GM19468 (cell line): ENCODE results near the gene PNMA1.

ENCODE experiments used
- ATAC-seq: cut with Tn5 transposase; IDR thresholded peaks from one replicate; pipeline ENCODE4 v1.9.1; 2021; ENCODE audit warnings: mild to moderate bottlenecking, moderate library complexity, moderate number of reproducible peaks; ENCODE audit not compliant: unreplicated experiment; ENCODE audit errors: extremely low read depth

PNMA1 gene

DNA sequence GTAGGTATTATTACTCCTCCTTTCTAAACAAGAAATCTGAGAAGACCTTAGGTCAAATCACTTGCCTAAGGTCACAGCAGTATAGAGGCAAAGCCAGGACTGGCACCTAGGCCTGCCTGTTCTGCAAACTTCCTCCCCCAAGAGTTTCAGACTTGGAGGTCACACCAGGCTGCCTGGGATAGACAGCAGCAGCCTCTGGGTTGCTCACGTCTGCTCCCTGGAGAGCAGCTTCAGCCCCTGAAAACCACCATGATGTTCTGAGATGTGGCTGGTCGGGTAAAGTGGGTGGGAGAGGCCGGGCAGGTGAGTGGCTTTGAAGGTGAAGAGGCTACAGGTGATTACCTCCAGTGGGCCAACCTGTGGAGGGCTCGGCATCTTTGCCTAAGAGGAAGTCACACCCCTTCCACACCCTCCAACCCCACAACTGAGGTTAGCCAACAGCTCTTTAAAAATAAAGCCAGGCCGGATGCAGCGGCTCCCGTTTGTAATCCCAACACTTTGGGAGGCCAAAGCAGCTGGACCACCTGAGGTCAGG is 37.0 kb upstream of the PNMA1 start:
- ATAC-seq = no peak

DNA sequence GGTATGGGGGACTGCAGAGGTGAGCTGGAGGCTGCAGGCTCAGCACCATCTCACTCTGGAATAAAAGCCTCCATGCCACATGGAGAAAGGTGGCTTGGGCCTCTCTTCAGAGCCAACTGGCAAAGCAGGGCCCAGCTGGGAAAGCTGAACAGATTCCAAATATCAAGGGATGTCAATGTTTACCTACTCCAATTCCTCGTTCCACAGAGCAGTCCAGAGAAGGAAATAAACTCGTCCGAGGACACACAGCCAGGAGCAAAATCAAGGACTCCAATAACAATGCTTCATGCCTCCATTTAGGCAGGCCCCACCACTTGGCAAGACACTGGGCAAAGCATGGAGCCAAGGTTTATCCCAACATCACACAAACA is 36.3 kb upstream of the PNMA1 start:
- no peak for ATAC-seq

DNA sequence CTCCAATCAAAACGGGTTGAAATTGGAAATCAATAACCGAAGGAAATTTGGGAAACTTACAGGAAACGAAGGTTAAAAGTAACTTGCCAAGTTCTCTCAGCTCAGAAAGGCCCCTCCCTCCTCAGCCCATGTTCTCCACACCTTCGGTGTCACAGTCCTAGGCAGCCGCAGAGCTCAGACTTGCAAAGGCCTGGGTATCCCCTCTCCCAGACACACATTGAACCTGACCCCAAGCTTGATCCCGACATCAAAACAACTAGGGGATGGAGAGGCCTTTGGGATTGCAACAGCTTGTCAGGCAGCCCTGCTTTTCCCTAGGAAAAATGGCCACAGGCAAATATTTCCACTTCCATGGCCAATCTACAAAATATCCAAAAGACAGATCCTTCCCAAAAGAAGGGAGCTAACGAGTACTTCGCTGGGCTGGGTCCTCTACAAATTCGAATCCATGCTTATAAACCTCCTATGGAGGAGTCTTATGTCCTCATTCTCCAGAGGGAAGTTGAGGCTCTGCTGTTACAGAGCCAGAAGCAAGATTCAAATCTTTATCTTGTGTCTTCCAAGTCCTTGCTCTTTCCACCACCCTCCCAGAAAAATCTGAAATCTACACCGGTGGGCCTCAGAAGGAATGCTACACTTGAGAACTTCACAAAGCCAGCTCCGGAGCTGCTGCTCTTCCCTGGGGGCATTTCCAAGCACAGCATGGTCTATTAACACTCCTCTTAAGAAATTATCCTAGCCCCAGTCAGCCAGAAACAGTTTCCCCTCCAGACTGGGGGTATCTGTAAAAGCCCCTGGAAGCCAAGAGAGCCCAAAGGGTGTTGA is 35.7 kb upstream of the PNMA1 start:
- no peak for ATAC-seq

DNA sequence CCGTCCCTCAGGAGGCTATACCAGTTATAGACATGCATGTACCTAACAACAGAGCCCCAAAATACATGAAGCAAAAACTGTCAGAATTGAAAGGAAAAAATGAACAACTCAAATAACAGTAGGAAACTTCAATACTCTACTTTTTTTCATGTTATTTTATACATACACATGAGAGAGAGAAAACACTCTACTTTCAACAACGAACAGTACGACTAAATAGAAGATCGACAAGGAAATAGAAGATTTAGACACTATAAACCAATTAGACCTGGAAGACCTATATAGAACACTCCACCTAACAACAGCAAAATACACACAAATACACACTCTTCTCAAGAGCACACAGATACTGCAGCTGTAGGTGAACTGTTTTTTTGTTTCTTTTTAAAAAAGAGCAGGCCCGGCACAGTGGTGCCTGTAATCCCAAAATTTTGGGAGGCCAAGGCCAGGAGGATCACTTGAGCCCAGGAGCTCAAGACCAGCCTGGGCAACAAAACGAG is 34.7 kb upstream of the PNMA1 start:
- ATAC-seq = no peak

DNA sequence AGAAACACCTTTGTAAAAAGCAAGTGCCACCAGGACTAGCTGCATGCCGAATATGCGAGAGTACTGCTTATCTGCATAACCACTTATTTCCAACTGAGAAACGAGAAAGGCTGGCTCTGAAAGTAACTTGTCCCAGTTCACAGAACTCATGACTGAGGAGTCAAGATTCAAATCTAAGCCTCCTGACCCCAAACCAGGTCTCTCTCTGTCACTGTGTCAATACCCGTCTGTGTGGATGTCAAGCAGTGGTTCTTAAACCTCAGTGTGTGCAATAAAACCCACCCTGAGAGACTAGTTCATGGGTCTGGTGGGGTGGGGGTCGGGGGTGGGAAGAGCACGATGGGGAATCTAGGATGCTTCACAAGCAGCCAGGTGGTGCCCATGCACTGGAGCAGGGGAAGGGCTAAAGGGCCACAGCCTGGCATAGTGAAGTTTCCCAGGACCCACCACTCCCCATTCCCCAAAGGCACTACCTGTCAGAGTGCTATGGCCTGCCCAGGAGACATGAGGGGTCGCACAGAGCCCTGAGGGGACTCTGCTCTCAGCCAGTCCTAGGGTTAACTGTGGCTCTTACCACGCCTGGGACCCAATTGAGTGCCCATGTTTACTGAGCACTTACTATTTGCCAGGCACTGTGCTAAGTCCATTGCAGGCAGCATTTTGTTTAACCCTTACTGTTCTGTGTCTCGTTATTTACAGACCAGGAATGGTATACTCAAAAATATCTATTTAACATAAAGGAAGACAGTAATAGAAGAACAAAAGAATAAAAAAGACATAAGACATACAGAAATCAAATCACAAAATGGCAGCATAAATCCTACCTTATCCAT is 33.4 kb upstream of the PNMA1 start:
- ATAC-seq = no peak

DNA sequence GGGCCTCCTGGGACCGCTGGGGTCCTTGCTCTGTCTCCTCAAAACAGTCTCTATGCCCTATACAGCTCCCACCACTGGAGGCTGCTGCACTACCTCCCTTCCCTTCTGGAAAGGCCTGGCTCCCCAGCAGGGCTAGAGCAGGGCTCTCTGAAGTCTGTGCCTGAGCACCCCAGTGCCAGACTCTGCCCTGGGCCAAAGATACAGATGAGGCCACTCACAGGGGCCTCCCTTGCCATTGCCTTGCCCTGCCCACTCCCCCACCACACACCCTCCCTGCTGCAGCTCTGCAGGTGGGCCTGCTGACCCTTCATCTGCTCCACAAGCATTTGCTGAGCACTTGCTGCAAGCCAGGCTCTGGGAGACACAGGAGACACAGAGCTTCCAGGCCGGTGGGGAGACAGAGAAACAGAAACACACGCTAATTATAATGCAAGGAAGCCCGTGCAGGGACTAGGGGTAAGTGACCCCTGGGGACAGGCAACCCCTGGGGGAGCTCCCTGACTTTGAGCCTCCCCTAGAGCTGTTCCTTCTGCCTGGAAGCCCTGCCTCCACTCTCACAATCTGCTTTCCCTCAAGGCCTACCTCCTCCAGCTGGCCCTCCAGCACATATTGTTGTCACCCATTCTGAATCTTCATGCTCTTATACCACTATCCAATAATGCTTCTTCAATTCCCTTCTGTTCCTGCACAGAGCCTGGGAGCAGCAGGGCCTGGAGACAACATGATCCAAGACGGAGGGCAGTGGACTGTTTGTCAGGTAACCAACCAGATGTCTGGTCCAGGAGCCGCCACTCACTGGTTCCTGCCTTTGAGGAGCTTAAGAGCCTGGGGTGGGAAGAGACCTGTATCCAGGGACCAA is 32.6 kb upstream of the PNMA1 start:
- ATAC-seq = no peak

DNA sequence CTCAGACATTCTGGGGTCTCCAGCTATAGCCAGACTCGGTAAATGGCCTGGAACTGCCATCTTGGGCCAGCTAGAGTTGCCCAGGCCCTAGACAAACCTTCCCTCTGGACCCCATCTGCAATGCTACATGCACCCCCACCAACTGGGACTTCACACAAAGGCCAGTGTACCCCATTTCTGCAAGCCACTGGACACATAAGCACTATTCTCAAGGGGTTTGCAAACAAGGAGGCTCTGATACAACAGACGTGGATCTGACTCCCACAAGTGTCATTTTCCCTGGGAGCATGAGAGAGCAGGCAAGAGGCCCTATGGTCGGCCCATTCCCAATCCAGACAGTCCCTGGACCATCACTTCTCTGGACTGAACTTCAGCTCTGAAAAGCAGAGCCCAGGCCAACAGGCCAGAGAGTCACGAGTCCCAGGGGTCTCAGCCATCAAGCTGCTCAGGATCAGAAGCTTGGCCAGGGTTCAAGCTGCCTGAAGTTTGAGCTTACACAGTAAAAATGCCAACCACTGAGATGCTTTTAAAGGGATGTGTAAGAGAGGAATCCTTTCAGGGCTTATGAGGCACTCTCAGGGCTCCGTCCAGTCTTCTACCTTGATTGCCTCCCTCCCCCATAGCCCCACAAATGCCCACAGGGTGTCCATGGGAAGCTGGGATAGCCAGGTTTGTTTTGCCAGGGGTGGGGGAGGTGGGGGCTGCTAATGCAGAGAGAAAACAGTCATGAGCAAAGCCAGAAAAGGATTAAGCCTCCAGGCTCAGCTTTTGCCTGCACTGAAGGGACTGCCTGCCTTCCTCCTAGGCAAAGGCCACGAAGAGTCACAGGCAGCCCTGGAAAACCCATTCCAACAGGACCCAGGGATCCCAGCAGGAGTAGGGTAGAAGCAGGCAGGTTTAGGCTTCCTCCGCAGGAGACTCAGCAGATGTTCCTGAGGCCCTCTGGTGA is 31.7 kb upstream of the PNMA1 start:
- no peak for ATAC-seq

DNA sequence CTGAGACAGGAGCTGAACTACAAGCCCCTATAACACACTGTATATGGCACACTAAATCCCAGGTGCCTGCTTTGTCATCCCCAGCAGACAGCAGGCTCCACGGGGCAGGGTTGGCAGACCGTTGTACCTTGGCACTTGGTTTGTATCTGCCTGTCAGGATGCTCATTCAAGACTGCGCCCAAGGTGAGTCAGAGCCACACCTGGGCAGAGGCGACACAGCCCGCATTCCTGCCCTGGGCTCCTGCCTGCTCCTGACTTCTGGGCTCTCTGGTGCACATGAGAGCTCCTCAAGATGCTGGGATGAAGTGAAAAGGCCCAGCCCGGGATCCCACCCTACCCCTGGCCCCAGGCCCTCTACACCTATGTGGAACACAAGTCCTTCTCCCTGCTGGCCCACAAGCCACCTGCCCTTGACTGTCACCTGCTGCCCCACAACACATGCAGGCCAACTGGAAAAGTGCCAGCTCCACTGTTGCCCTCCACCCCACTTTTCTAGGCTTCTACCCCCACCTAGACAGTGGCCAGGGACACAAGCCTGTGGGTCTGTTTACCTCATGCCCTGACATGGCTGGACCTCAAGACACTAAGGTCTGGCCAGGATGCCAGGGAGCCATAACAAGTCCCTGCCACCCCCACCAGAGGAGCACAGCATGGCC is 30.8 kb upstream of the PNMA1 start:
- ATAC-seq = no peak

DNA sequence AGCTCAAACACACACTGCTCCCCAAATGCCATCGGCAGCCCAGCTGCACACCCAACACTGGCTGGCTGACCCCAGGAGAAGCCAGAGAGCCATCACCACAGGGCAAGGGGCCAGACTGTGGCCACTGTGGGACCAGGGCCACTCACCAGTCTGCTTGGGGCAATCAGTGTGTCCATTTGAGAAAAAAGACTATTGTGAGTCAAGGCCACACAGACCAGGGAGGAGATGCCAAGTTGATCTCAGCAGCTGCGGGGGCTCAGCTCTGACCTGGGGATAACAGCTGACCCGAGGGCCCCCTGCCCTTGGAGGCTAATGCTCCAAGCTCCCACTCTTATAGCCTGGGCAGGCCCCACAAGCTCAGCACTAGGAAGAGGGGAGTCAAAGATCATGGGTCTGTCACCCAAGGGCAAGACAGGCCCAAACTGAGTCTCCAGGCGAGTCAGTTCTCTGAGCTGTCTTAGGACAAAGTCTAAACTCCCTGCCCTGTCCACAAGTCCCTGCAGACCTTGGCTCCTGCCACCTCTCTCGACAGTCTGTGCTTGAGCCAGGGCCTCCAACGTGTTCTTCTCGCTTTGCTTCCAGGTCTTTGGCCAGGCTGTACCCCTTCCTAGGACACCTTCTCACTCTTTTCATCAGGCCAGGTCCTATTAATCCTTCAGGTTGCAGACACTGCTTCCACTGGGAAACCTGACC is 30.1 kb upstream of the PNMA1 start:
- no peak for ATAC-seq

DNA sequence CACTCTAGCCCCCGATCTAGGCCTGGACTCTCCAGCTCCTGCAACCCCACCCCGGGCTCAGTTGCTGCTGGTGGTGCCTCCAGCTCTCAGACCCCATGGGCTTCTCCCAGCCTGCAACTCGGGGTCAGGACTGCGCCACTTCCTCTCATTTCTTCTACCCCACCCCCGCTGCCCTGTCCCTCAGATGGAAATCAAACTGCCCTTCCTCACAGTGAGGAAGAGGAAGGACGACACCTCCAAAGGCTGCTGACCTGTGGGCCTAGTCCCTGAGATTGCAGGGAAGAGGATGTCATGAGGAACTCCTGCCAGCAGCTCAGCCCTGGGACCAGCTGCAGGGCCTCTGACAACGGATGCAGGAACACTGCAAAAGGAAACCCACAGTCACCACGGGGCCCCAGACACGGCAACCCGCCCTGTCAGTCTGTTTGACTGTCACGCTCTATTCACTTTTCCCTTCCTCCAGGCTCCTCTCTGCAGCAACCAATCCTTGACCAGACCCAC is 29.3 kb upstream of the PNMA1 start:
- ATAC-seq = no peak

DNA sequence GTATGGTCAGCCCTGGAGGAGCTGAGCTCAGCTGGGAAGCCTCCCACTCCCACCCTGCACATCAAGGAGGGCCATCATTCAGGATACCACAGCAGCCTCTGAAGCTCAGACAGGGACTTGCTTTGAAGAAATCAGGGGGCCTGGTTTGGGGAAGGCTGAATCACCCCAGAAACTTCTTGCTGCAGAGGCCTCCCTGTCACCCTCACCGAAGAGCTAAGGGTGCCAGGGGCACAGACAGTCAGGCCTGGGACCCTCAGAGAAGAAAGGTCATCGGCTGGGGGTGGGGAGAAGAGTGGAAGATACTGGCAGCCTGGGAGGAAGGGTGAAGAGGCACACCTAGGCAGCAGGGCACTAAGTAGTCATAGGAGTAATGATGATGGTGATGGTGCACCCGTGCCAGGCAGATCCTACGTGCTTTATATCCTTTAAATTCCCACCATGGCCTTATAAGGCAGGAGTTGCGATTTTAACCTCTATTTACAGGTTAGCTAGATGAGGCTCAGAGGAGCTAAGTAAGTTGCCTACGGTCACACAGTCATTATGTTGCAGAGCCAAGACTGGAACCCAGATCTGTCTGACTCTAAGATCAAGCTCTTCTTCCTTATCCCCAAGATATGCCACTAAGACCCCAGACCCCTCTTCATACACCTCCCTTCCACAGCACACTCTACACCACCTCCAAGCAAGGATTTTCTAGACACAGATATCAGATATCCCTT is 28.5 kb upstream of the PNMA1 start:
- ATAC-seq = no peak

DNA sequence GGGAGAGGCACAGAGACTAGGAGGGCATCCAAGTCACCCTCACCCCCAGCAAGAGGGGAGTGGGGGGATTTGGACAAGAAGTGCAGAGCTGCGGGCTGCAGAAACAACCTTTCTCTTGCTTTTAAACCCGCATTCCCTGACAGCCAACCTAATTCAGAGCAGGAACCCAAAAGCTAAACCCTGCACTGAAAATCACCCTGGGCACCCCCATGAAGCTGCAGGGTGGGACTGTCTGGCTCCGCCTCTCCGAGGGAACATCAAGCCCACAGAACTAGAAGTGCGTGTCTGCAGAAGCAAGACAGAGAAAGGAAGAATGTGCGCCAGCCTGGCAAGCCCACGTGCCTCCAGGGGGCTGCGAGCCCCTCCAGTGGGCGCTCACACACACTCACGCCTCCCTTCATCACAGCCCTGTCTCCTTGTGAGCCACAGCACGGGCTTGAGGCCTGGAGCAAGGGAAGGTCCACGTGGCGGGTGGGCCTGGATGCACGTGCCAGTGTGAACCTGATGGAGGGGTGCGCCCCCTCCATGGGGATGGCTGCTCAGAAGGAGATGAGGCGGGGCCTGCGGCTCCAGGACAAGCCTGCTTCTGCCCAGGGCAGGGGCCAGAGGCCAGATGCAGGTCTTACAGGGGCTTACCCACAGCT is 27.8 kb upstream of the PNMA1 start:
- no peak for ATAC-seq

DNA sequence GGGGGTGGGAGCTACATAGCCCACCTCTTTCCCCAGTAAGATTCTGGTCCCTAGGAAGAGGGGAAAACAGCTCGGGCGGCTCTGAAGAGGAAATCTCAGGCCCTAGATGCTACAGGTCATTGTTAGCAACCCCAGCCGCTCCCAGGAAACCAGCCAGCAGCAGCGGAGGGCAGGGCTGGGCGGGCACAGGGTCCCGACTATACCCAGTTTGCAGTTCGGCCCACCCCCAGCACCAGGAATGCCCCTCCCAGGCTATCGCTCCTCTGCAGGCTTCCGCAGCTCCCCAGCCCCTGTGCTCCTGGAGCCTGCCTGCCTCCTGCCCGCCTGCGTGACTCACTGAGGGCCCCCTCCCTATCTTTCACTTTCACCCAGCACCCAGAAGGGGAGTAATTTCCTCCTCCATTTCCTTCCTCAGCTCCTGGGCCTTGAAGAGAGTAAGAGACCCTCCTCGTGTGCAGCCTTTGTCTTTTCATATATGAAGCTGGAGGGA is 27.2 kb upstream of the PNMA1 start:
- ATAC-seq = no peak

DNA sequence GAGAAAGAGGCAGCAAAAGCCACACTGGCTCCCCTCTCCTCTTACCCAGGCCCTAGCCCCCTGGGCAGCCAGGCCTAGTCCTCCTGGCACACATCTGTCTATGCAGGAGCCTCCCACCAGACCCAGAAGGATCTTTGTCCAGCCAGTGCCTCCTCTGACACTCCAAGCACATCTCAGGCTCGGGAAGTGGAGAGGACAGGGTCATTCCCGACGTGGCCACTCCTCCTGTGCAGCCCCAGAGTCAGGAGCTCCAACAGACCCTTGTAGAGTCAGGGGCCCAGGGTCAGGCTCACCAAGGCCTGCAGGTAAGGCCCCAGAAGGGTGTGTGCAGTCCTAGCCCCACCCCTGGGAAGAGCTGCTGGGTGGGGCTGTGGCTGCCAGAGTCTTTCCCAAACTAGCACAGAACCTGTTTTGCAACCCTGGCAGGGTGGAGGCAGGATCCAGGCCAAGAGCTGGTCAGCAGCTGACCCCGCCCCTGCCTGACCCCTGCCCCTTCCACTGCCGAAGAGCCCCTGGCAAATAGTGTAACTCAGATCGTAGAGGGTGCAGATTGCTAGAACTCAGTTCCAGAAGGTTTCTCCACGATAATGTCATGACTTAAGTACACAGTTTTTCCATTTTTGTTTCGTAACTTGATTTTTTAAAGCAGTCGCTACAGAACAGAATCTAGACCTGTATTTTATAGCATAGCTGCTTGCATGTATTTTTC is 26.6 kb upstream of the PNMA1 start:
- no peak for ATAC-seq

DNA sequence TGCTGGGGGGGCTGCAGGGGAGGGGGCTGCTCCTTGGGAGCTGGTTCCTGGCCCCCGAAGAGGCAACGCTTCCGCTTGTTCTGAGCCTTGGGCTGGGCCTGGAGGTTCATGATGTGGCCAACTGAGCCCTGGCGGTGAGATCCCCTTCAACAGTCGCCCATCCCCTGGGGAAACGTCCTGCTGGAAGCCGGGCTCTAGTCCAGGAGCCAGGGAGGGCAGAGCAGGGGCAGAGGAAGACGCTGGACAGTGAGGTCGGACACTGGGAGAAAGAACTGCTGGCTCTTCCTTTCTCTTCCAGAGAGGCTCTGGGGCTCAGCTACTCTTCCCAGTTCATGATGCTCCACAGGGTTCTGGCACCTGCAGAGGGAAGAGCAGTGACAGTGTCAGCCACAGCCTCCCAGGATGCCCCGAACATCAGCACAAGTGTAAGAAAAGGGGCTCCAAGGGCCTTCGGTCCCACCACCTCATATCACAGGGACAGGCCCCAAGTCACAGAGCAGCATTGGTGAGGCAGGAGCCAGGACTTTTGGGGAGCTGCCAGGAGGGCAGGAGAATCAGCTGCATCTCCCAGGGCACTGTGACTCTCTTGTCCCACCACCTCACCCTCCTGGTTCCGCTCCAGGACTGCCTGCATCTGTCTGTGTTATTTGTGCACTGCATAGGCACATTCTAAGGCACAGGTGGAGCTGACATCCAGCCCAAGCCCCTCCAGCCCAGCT is 25.9 kb upstream of the PNMA1 start:
- no peak for ATAC-seq
